ENCODE data around the gene NTMT1. TPM values are rescaled to one million over a fixed set of nuclear protein-coding genes. Genes with fewer than 3 reads are reported as not detected.

Gene NTMT1
- total and polyA plus RNA-seq, 12 donors: 54.0 to 123 (median 61.9) TPM

- intact Hi-C loops (cut with DNase I): no loop called here
- no peak for ATAC-seq
- Histone ChIP-seq H3K27ac (no peak overlapping the region), H3K27me3 (peaks cover 0 to 41% (median 26%) of the 10 kb centered on the region in 7 donors), H3K4me3 (no peak overlapping the region), H3K36me3 (no peaks in the 10 kb centered on the region), H3K9me3 (no peaks in the 10 kb centered on the region), H3K4me1 (peaks cover 0 to 3% (median 0%) of the 10 kb centered on the region in 9 donors)
- no peak for TF ChIP-seq CTCF (IDR thresholded peaks at IDR 0.05)
- WGBS, 2 donors: 81 to 82% methylated on average over 9 of the region's 9 CpGs
- DNase-seq: no peak
Observed at GRCh38 chr9:129678844-129679243, 52.9 kb downstream of the NTMT1 start.

DNA sequence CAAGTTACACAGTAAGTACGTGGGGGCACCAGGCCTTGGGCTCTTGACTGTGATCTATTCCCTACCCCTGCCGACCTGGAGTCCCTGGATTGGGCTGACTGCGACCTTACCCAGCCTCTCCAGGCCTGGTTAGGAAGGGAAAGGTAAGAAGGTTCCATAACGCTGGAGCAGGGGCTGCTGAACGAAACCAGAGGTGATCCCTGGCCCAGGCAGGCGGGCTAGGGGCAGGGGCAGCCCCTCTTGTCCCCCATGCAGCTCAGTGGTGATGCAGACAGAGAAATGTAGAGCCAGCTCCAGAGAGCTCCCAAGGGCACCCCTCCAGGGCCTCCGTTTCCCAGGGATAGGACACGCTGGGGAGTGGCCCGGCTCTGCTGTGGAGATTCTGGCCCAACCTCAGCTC is 53.6 kb downstream of the NTMT1 start:
- no peak for TF ChIP-seq CTCF (IDR thresholded peaks at IDR 0.05)
- peaks cover 0 to 41% (median 26%) of the 10 kb centered on the region in 7 donors for H3K27me3 ChIP-seq
- no peak for DNase-seq
- H3K4me3 ChIP-seq: no peak overlapping the region
- no peak for ATAC-seq
- 78% methylated on average over 9 of the region's 9 CpGs for WGBS, 2 donors
- peaks cover 0 to 3% (median 0%) of the 10 kb centered on the region in 9 donors for H3K4me1 ChIP-seq
- intact Hi-C loops (cut with DNase I): no loop called here
- H3K36me3 ChIP-seq: no peaks in the 10 kb centered on the region
- H3K9me3 ChIP-seq: no peaks in the 10 kb centered on the region
- H3K27ac ChIP-seq: no peak overlapping the region

DNA sequence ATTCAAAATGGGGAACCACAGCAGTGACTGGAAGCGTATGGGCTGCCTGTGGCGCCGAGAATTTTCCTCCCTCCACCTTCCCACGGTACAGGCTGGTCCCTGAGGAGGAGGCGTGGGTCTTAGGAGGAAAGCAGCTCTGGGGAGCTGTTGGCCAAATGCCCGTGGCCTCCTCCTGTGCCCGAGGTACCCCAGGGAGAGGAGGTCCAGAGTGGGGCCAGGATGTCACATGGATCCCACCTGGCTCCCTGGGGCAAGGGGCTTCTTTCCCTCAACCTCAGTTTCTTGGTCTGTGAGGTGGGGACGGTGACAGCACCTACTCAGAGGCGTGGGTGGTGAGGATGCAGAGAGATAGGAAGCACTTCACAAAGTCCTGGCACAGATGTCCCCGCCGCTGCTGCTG is 56.0 kb downstream of the NTMT1 start:
- intact Hi-C loops (cut with DNase I): no loop called here
- no peak for TF ChIP-seq CTCF (IDR thresholded peaks at IDR 0.05)
- Histone ChIP-seq H3K4me1 (peaks cover 0 to 3% (median 0%) of the 10 kb centered on the region in 9 donors), H3K9me3 (no peaks in the 10 kb centered on the region), H3K4me3 (no peak overlapping the region), H3K27me3 (peaks cover 0 to 37% (median 13%) of the 10 kb centered on the region in 7 donors), H3K36me3 (no peaks in the 10 kb centered on the region), H3K27ac (no peak overlapping the region)
- DNase-seq (no peak), ATAC-seq (no peak)
- WGBS, 2 donors: 65 to 76% methylated on average over 11 of the region's 11 CpGs

- ATAC-seq (no peak), DNase-seq (no peak)
- Histone ChIP-seq H3K27me3 (peaks cover 0 to 37% (median 13%) of the 10 kb centered on the region in 7 donors), H3K36me3 (no peaks in the 10 kb centered on the region), H3K9me3 (no peaks in the 10 kb centered on the region), H3K4me1 (peaks cover 0 to under 1% (median 0%) of the 10 kb centered on the region in 9 donors), H3K4me3 (no peak overlapping the region), H3K27ac (no peak overlapping the region)
- no peak for TF ChIP-seq CTCF (IDR thresholded peaks at IDR 0.05)
- WGBS, 2 donors: 83 to 90% methylated on average over 7 of the region's 7 CpGs
- intact Hi-C loops (cut with DNase I): no loop called here
Observed at GRCh38 chr9:129682381-129682780, 56.4 kb downstream of the NTMT1 start.
